Mucosa of descending colon (tissue), 3 donors: ENCODE results near the gene VAPB. TPM values are rescaled to one million over a fixed set of nuclear protein-coding genes. Genes with fewer than 3 reads are reported as not detected.

Experiments
- ATAC-seq: fragments of 200-7000 bp; cut with Tn5 transposase; one replicate; pipeline ENCODE4 v1.9.1; 2020; ENCODE audit warnings: mild to moderate bottlenecking, moderate library complexity
- DNase-seq, 3 donors: peaks; one replicate each; pipeline ENCODE4 v3.0.0-alpha.2; 2020
- H3K36me3 ChIP-seq: fragments of 200-600 bp; one replicate; pipeline ENCODE4 v1.8.0; 2021; ENCODE audit warnings: low read depth, mild to moderate bottlenecking
- H3K4me1 ChIP-seq: fragments of 200-600 bp; one replicate; pipeline ENCODE4 v1.8.0; 2021; ENCODE audit warnings: low read depth, mild to moderate bottlenecking
- H3K4me3 ChIP-seq: fragments of 200-600 bp; one replicate; pipeline ENCODE4 v1.8.0; 2021; ENCODE audit warnings: mild to moderate bottlenecking
- H3K9me3 ChIP-seq: fragments of 200-600 bp; one replicate; pipeline ENCODE4 v1.8.0; 2021; ENCODE audit warnings: mild to moderate bottlenecking
- CTCF ChIP-seq: fragments of 200-600 bp; IDR thresholded peaks from one replicate; pipeline ENCODE4 v1.8.0; 2022; ENCODE audit warnings: antibody characterized with exemption, mild to moderate bottlenecking
- intact Hi-C, 2 donors: fragments of 100-400 bp; cut with DNase I in 1 of 2; cut with micrococcal nuclease in 1 of 2; formaldehyde crosslinking; loops; one replicate each; pipeline versions ENCODE4 v1.11.0 to v1.11.1; 2022; cut with DNase I, micrococcal nuclease
- total RNA-seq, 3 donors: library from RNA; stranded (reverse); fragmentation: NEBNext Ultra II Directional in 2 of 3; extraction: Animal tissue kit (Norgen Biotek cat#: 25700) in 2 of 3; gene quantifications; one replicate each; pipeline versions ENCODE4 v1.2.1 to v1.2.4, GENCODE V29; 2021 to 2023
- donor health status: DM: no; HTN: no; CAD: no; lungs with moderate emphysema.
- donor health status: DM: no; HTN: no; CAD: no.
- donor health status: DM: no; HTN: yes; CAD: no.

VAPB gene
- total RNA-seq, 3 donors from 2014 or later = 52.5 to 74.6 (median 58.8) TPM

DNA sequence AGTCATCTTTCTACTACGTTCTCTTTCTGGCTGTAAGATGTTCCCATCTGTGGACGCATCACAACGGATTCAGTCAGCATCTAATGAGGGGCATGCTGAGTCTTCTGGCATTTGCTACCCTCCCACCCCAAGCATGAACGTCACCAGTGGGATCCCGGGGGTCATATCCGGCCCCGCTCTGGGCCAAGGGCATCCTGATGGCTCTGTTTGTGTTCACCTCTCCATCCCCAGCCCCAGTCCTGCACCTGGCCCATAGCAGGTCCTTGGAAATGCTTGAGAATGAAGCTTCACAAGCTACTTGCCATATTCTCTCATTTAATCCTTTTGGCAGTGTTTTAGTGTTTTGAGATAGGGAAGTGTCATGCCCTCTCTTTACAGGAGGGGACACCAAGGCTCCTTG is 111.2 kb downstream of the VAPB start:
- Histone ChIP-seq H3K9me3 (peaks cover 12% of the 10 kb centered on the region), H3K4me1 (no peaks in the 10 kb centered on the region), H3K36me3 (no peaks in the 10 kb centered on the region), H3K4me3 (no peak overlapping the region)
- TF ChIP-seq CTCF = no peak
- DNase-seq (no peak), ATAC-seq (no peak)
- intact Hi-C loops = no loop called here

Other genes with a start within 250 kb of the VAPB start
- gene ANKRD60, start 160.6 kb upstream of the VAPB start, total RNA-seq = not detected
- 10 to 100 TPM; 20.2 to 27.3 (median 21.0) TPM for gene RAB22A, start 79.5 kb upstream of the VAPB start, total RNA-seq
- gene APCDD1L, start 126.2 kb downstream of the VAPB start, total RNA-seq = under 1 TPM; 0.23 to 0.57 (median 0.29) TPM